Measurements from ENCODE around the gene CPAMD8.

DNA sequence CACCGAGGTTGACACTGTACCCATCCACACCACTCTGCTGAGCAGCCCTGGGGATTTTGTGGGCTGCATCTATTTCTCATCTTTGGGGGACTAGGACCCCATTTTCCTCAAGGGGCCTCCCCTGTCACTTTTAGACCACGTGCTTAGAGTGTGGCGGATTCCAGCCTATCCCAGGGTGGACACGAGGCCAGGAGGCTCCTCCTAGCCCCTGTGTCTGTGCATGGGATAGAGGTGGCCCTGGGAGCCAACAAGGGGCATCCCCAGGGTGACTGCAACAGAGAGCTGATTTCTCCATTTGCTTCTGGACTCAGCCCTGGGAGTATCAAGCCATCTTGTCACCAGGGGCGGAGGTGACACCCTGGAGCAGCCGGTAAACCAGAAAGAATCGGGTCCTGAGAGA is 24.2 kb downstream of the CPAMD8 start:
- TF ChIP-seq TCF7L2 (IDR thresholded peaks at IDR 0.05; ENCODE audit: borderline replicate concordance, extremely low read depth, insufficient read depth, insufficient read length) (no peak), CTCF (IDR thresholded peaks at IDR 0.05 in 2 of 3, conservative IDR thresholded peaks at IDR 0.05 in 1 of 3; ENCODE audit: borderline replicate concordance in 1 of 3, insufficient read depth in 1 of 3, low read depth in 2 of 3, low read length in 2 of 3) (no peak), POLR2AphosphoS5 (IDR thresholded peaks at IDR 0.05; ENCODE audit: low read depth, low read length) (no peak), SIN3A (IDR thresholded peaks at IDR 0.05; ENCODE audit: low read depth) (no peak), YY1 (IDR thresholded peaks at IDR 0.05; ENCODE audit: extremely low read depth, insufficient replicate concordance, low read depth, low read length) (no peak), ZFX (IDR thresholded peaks at IDR 0.05) (no peak), JUND (IDR thresholded peaks at IDR 0.05) (no peak), POLR2A (IDR thresholded peaks at IDR 0.05; ENCODE audit: borderline replicate concordance, extremely low read depth, insufficient read depth, insufficient read length) (no peak), CEBPB (IDR thresholded peaks at IDR 0.05; ENCODE audit: low read depth) (no peak), REST (IDR thresholded peaks at IDR 0.05; ENCODE audit: low read depth) (no peak), ZNF274 (IDR thresholded peaks at IDR 0.05; ENCODE audit: low read depth, low read length) (no peak), EZH2 (IDR thresholded peaks at IDR 0.05) (no peak)
